WTC11 (cell line): ENCODE results near the gene ZNF622. TPM values are rescaled to one million over a fixed set of nuclear protein-coding genes. Genes with fewer than 3 reads are reported as not detected.

ENCODE experiments used
- ATAC-seq: fragments of 200-7000 bp; cut with Tn5 transposase; 2 replicates; pipeline ENCODE4 v1.10.0; 2021; ENCODE audit warnings: mild to moderate bottlenecking, moderate library complexity
- CTCF ChIA-PET: fragments of 300-600 bp; sonication (Branson Sonifier 250); formaldehyde crosslinking; loops from one replicate; lab custom pipeline; 2021; ENCODE audit warnings: antibody characterized with exemption; lab: Charles Lee
- POLR2A ChIA-PET: fragments of 350-600 bp; sonication (Branson Sonifier 250); formaldehyde crosslinking; loops from one replicate; lab custom pipeline; 2021; ENCODE audit warnings: antibody characterized with exemption; lab: Charles Lee
- DNase-seq: peaks from one replicate; pipeline ENCODE4 v3.0.0; 2021; ENCODE audit warnings: low spot score
- H3K27ac Mint-ChIP-seq: 2 replicates; pipeline ENCODE4 v1.8.0; 2021; ENCODE audit warnings: mixed read lengths
- H3K27me3 Mint-ChIP-seq: 2 replicates; pipeline ENCODE4 v1.8.0; 2021; ENCODE audit warnings: low read depth, mild to moderate bottlenecking, moderate library complexity, mixed read lengths
- H3K36me3 Mint-ChIP-seq: 2 replicates; pipeline ENCODE4 v1.8.0; 2021; ENCODE audit warnings: mixed read lengths
- H3K4me1 Mint-ChIP-seq: 2 replicates; pipeline ENCODE4 v1.8.0; 2022; ENCODE audit warnings: mixed read lengths
- H3K4me3 Mint-ChIP-seq: 2 replicates; pipeline ENCODE4 v1.8.0; 2021; ENCODE audit warnings: mild to moderate bottlenecking, moderate library complexity, mixed read lengths
- H3K9me3 Mint-ChIP-seq: 2 replicates; pipeline ENCODE4 v1.8.0; 2021; ENCODE audit warnings: mixed read lengths
- FOXJ3 ChIP-seq: sonication (generic); formaldehyde crosslinking; IDR thresholded peaks from 2 replicates; pipeline ENCODE4 v1.9.0; 2021; ENCODE audit warnings: missing genetic modification reagents, mild to moderate bottlenecking, borderline replicate concordance
- FOXP1 ChIP-seq: sonication (generic); formaldehyde crosslinking; IDR thresholded peaks from 2 replicates; pipeline ENCODE4 v1.8.0; 2022; ENCODE audit warnings: missing genetic modification reagents, mild to moderate bottlenecking, moderate library complexity, borderline replicate concordance
- FOXP4 ChIP-seq: sonication (generic); formaldehyde crosslinking; IDR thresholded peaks from 2 replicates; pipeline ENCODE4 v1.8.0; 2022; ENCODE audit warnings: mild to moderate bottlenecking, missing genetic modification reagents
- MXD4 ChIP-seq: fragments of 250-450 bp; sonication (Bioruptor Pico); IDR thresholded peaks from 2 replicates; pipeline ENCODE4 v1.8.0; 2021; ENCODE audit warnings: mild to moderate bottlenecking, moderate library complexity, borderline replicate concordance
- SMAD4 ChIP-seq: sonication (generic); formaldehyde crosslinking; IDR thresholded peaks from 2 replicates; pipeline ENCODE4 v1.8.0; 2022; ENCODE audit warnings: mild to moderate bottlenecking, missing genetic modification reagents
- STAT6 ChIP-seq: sonication (generic); formaldehyde crosslinking; conservative IDR thresholded peaks from 2 replicates; pipeline ENCODE4 v1.8.1; 2023; ENCODE audit warnings: mild to moderate bottlenecking, low read depth, missing genetic modification reagents, moderate library complexity
- USF2 ChIP-seq: sonication (generic); formaldehyde crosslinking; IDR thresholded peaks from 2 replicates; pipeline ENCODE4 v1.8.1; 2023; ENCODE audit warnings: mild to moderate bottlenecking, missing genetic modification reagents, moderate library complexity
- ZNF121 ChIP-seq: sonication (generic); formaldehyde crosslinking; IDR thresholded peaks from 2 replicates; pipeline ENCODE4 v1.8.0; 2023; ENCODE audit warnings: missing genetic modification reagents
- ZNF281 ChIP-seq: sonication (generic); formaldehyde crosslinking; IDR thresholded peaks from 2 replicates; pipeline ENCODE4 v1.8.0; 2023; ENCODE audit warnings: mild to moderate bottlenecking, missing genetic modification reagents
- ZNF396 ChIP-seq: fragments of 250-450 bp; sonication (Bioruptor Pico); IDR thresholded peaks from 2 replicates; pipeline ENCODE4 v1.8.0; 2021; ENCODE audit warnings: mild to moderate bottlenecking, moderate library complexity, borderline replicate concordance
- ZNF425 ChIP-seq: fragments of 250-450 bp; sonication (Bioruptor Pico); conservative IDR thresholded peaks from 2 replicates; pipeline ENCODE4 v1.9.0; 2021; ENCODE audit warnings: mild to moderate bottlenecking
- total RNA-seq: library from RNA; stranded (reverse); gene quantifications from 3 replicates; pipeline ENCODE4 v1.2.3, GENCODE V29; 2021

ZNF622 gene
- total RNA-seq, 1 experiment from 2014 or later = 37.9 TPM

- POLR2A ChIA-PET = no interaction called here
- H3K4me1 Mint-ChIP-seq = peaks cover 13% of the 10 kb centered on the region
- peaks cover 4% of the 10 kb centered on the region for H3K36me3 Mint-ChIP-seq
Measured at GRCh38 chr5:16413166-16413860, 52.3 kb downstream of the ZNF622 start.

More at GRCh38 chr5:16413166-16413860, 52.3 kb downstream of the ZNF622 start:
- H3K4me3 Mint-ChIP-seq = no peak overlapping the region
- no peaks in the 10 kb centered on the region; the same call in 1 of the 2 replicates for H3K27me3 Mint-ChIP-seq
- no peak for TF ChIP-seq SMAD4
- TF ChIP-seq USF2 (CRISPR knock-in tag) = no peak
- no peak for TF ChIP-seq FOXP1 (CRISPR knock-in tag)
- no peak for TF ChIP-seq MXD4 (CRISPR knock-in tag)
- no peak for TF ChIP-seq ZNF121 (CRISPR knock-in tag)
- no peak for TF ChIP-seq ZNF425
- no peak for TF ChIP-seq FOXP4 (CRISPR knock-in tag)
- no peak for TF ChIP-seq ZNF396 (CRISPR knock-in tag)
- no peak for TF ChIP-seq STAT6 (CRISPR knock-in tag)
- TF ChIP-seq FOXJ3 (CRISPR knock-in tag) = no peak
- no peak for TF ChIP-seq ZNF281 (CRISPR knock-in tag)
- no peak for ATAC-seq
- CTCF ChIA-PET = no interaction called here
- DNase-seq = no peak
- H3K27ac Mint-ChIP-seq = no peak overlapping the region
- H3K9me3 Mint-ChIP-seq = peaks cover 17% of the 10 kb centered on the region
